HepG2 (cell line): Measurements from ENCODE around the gene FBXO30. TPM values are rescaled to one million over a fixed set of nuclear protein-coding genes. Genes with fewer than 3 reads are reported as not detected.

Experiments used
- CBX5 ChIP-seq: sonication (generic); formaldehyde crosslinking; IDR thresholded peaks from 2 replicates; pipeline ENCODE4 v1.4.0; 2020; ENCODE audit warnings: missing genetic modification reagents, borderline replicate concordance
- JUND ChIP-seq: sonication (generic); formaldehyde crosslinking; IDR thresholded peaks from 2 replicates; pipeline ENCODE4 v1.8.0; 2022; ENCODE audit warnings: mild to moderate bottlenecking, missing genetic modification reagents
- KDM1A ChIP-seq: IDR thresholded peaks from 2 replicates; pipeline ENCODE4 v1.6.1; 2016; ENCODE audit warnings: missing compliant biosample characterization
- MATR3 ChIP-seq: sonication (generic); formaldehyde crosslinking; IDR thresholded peaks from 2 replicates; pipeline ENCODE4 v1.4.0; 2020; ENCODE audit warnings: missing genetic modification reagents
- NCOA2 ChIP-seq: sonication (generic); formaldehyde crosslinking; IDR thresholded peaks from 2 replicates; pipeline ENCODE4 v1.8.0; 2022; ENCODE audit warnings: inconsistent platforms
- POLR2AphosphoS5 ChIP-seq: IDR thresholded peaks from 2 replicates; pipeline ENCODE4 v1.6.1; 2012; ENCODE audit warnings: low read depth, low read length
- RAD51 ChIP-seq: fragments of 450-650 bp; IDR thresholded peaks from 2 replicates; pipeline ENCODE4 v1.6.1; 2016; ENCODE audit warnings: borderline replicate concordance
- TP53 ChIP-seq: sonication (generic); formaldehyde crosslinking; conservative IDR thresholded peaks from 2 replicates; pipeline ENCODE4 v1.4.0; 2020; ENCODE audit warnings: missing genetic modification reagents
- ZFYVE20 ChIP-seq: sonication (generic); formaldehyde crosslinking; IDR thresholded peaks from 2 replicates; pipeline ENCODE4 v1.8.0; 2023; ENCODE audit warnings: low read depth, mild to moderate bottlenecking, moderate library complexity, missing genetic modification reagents, borderline replicate concordance
- ZKSCAN1 ChIP-seq: fragments of 150-350 bp; IDR thresholded peaks from 2 replicates; pipeline ENCODE4 v1.6.1; 2014; ENCODE audit warnings: low read length
- polyA plus RNA-seq, 8 experiments: library from polyadenylated mRNA; depleted of rRNA in 3 of 8; stranded (reverse) in 7 of 8; unstranded in 1 of 8; fragments of >200 nt; fragmentation: Illumina TruSeq in 4 of 8; extraction: Trizol in 4 of 8; gene quantifications; 2 replicates each; pipeline versions ENCODE4 v1.2.1 to v1.2.3, GENCODE V29; 2011 to 2016; ENCODE audit warnings: low read depth in 4 of 8, missing spikeins in 1 of 8, mixed read lengths in 1 of 8; ENCODE audit not compliant: insufficient read depth in 1 of 8
- total RNA-seq, 5 experiments: library from RNA; depleted of rRNA; stranded (reverse); fragments of >200 nt; fragmentation: Illumina TruSeq; extraction: Trizol; gene quantifications; 2 replicates each; pipeline ENCODE4 v1.2.3, GENCODE V29; 2016; ENCODE audit warnings: low read depth in 1 of 5
- TF ChIP-seq, protein P1 (sequence below), 2 experiments: IDR thresholded peaks; 2 replicates each; pipeline ENCODE4 v1.6.1; 2011 to 2012; ENCODE audit warnings: low read length in 2 of 2, borderline replicate concordance in 1 of 2, low read depth in 1 of 2, mild to moderate bottlenecking in 1 of 2, moderate library complexity in 1 of 2
- TF ChIP-seq, protein P2 (sequence below): sonication (generic); formaldehyde crosslinking; IDR thresholded peaks from 2 replicates; pipeline ENCODE4 v1.9.0; 2021; ENCODE audit warnings: missing genetic modification reagents, mild to moderate bottlenecking, borderline replicate concordance
- TF ChIP-seq, protein P3 (sequence below): sonication (generic); formaldehyde crosslinking; IDR thresholded peaks from 2 replicates; pipeline ENCODE4 v1.4.0; 2020; ENCODE audit warnings: mild to moderate bottlenecking, missing genetic modification reagents
- TF ChIP-seq, protein P4 (sequence below): sonication (generic); formaldehyde crosslinking; IDR thresholded peaks from 2 replicates; pipeline ENCODE4 v1.4.0; 2020; ENCODE audit warnings: missing genetic modification reagents; ENCODE audit errors: not compliant biosample characterization

FBXO30 gene
- total and polyA plus RNA-seq, 2 of the 13 experiments (the other 11 are each of a cell fraction or from before 2014, with no cell fraction given) = 3.2 to 7.1 TPM

DNA sequence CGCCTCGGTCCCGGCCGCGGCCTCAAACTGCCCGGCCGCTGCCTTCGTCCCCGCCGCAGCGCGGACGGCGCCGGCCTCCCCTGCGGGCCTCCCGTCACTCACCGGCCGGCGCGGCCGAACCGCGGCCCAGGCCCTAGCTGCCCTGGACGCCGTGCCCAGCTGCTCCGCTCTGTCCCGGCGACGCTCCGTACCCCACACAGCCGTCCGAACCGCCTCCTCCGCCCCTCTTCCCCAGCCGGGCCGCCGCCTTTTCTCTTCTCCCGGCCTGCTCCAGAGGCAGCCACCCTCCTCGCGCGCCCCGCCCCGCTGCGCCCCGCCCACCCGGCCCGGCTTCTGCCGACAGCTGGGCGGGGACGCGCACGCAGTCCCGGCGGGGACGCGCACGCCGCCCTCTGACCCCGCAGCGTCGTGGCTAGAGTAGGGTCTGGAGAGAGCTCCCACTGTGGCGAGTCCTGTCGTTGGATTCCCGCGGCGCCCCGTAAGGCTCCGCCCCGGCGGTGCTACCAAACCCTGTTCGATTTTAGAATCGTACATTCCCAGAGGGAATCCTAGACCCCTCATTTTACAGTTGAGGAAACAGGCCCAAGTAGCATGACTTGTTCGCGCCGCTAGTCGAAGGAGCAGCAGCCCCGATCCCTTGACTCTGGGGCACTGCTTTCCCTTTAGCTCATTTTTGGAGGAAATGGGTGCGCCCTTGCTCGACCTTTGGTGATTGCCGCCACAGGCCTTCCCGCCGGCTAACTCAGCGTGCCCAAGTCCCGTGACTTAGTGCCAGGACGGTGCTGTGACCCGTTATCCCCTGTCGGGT is at the start of gene FBXO30 (continued):
- TF ChIP-seq, protein P1, sequence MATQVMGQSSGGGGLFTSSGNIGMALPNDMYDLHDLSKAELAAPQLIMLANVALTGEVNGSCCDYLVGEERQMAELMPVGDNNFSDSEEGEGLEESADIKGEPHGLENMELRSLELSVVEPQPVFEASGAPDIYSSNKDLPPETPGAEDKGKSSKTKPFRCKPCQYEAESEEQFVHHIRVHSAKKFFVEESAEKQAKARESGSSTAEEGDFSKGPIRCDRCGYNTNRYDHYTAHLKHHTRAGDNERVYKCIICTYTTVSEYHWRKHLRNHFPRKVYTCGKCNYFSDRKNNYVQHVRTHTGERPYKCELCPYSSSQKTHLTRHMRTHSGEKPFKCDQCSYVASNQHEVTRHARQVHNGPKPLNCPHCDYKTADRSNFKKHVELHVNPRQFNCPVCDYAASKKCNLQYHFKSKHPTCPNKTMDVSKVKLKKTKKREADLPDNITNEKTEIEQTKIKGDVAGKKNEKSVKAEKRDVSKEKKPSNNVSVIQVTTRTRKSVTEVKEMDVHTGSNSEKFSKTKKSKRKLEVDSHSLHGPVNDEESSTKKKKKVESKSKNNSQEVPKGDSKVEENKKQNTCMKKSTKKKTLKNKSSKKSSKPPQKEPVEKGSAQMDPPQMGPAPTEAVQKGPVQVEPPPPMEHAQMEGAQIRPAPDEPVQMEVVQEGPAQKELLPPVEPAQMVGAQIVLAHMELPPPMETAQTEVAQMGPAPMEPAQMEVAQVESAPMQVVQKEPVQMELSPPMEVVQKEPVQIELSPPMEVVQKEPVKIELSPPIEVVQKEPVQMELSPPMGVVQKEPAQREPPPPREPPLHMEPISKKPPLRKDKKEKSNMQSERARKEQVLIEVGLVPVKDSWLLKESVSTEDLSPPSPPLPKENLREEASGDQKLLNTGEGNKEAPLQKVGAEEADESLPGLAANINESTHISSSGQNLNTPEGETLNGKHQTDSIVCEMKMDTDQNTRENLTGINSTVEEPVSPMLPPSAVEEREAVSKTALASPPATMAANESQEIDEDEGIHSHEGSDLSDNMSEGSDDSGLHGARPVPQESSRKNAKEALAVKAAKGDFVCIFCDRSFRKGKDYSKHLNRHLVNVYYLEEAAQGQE (IDR thresholded peaks at IDR 0.05; ENCODE audit: borderline replicate concordance in 1 of 2, low read depth in 1 of 2, low read length in 2 of 2) = no peak; a peak in 1 of 4 replicates
- TF ChIP-seq ZKSCAN1 = no peak
- TF ChIP-seq, protein P2, sequence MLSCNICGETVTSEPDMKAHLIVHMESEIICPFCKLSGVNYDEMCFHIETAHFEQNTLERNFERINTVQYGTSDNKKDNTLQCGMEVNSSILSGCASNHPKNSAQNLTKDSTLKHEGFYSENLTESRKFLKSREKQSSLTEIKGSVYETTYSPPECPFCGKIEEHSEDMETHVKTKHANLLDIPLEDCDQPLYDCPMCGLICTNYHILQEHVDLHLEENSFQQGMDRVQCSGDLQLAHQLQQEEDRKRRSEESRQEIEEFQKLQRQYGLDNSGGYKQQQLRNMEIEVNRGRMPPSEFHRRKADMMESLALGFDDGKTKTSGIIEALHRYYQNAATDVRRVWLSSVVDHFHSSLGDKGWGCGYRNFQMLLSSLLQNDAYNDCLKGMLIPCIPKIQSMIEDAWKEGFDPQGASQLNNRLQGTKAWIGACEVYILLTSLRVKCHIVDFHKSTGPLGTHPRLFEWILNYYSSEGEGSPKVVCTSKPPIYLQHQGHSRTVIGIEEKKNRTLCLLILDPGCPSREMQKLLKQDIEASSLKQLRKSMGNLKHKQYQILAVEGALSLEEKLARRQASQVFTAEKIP = no peak
- TF ChIP-seq, protein P3, sequence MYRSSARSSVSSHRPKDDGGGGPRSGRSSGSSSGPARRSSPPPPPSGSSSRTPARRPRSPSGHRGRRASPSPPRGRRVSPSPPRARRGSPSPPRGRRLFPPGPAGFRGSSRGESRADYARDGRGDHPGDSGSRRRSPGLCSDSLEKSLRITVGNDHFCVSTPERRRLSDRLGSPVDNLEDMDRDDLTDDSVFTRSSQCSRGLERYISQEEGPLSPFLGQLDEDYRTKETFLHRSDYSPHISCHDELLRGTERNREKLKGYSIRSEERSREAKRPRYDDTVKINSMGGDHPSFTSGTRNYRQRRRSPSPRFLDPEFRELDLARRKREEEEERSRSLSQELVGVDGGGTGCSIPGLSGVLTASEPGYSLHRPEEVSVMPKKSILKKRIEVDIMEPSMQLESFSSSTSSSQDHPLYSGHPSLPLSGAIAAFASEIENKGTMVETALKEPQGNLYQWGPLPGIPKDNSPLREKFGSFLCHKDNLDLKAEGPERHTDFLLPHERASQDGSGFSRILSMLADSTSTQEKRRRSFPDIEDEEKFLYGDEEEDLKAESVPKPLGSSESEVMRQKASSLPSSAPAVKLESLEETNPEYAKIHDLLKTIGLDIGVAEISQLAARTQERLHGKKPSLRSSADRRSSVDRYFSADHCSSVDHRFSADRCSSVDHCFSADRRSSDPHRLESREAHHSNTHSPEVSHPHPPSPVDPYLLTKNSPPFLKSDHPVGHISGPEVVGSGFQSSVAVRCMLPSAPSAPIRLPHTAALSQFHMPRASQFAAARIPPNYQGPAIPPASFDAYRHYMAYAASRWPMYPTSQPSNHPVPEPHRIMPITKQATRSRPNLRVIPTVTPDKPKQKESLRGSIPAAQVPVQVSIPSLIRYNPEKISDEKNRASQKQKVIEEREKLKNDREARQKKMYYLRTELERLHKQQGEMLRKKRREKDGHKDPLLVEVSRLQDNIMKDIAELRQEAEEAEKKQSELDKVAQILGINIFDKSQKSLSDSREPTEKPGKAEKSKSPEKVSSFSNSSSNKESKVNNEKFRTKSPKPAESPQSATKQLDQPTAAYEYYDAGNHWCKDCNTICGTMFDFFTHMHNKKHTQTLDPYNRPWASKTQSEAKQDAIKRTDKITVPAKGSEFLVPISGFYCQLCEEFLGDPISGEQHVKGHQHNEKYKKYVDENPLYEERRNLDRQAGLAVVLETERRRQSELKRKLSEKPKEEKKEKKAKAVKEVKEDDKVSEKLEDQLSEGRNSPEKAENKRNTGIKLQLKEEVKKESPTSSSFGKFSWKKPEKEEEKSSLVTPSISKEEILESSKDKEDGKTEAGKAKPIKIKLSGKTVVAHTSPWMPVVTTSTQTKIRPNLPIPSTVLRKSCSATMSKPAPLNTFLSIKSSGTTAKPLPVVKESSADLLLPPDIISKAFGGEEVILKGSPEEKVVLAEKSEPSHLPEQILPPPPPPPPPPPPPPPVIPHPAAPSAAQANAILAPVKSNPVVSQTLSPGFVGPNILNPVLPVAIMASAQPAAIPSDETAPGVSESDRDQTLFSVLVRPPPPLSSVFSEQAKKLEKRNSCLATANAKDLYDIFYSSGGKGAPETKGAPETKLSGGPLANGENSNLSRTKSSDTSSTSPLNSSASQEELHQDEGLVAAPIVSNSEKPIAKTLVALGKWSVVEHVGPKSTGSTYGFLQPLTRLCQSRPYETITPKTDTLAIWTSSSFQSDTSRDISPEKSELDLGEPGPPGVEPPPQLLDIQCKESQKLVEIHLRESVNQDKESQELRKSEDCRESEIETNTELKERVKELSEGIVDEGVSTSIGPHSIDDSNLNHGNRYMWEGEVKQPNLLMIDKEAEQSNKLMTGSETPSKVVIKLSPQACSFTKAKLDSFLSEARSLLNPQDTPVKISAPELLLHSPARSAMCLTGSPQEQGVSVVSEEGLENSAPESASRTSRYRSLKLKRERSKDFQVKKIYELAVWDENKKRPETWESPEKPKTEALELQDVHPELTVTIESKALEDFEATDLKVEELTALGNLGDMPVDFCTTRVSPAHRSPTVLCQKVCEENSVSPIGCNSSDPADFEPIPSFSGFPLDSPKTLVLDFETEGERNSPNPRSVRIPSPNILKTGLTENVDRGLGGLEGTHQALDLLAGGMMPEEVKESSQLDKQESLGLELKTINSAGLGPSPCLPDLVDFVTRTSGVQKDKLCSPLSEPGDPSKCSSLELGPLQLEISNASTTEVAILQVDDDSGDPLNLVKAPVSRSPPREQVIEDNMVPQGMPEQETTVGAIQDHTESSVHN (CRISPR knock-in tag) = no peak; the same call in 1 of the 2 replicates
- no peak; the same call in 1 of the 2 replicates for TF ChIP-seq JUND (CRISPR knock-in tag)
- TF ChIP-seq TP53 (CRISPR knock-in tag) = peak; percentile 38; the same call in 1 of the 2 replicates
- TF ChIP-seq KDM1A = no peak
- TF ChIP-seq NCOA2 (CRISPR knock-in tag) = peak; percentile 64
- no peak for TF ChIP-seq RAD51
- TF ChIP-seq POLR2AphosphoS5 = peak; percentile 94
- TF ChIP-seq ZFYVE20 (CRISPR knock-in tag) = no peak
- no peak for TF ChIP-seq MATR3
- TF ChIP-seq CBX5 (CRISPR knock-in tag) = peak; percentile 20; the same call in 1 of the 2 replicates
- TF ChIP-seq, protein P4, sequence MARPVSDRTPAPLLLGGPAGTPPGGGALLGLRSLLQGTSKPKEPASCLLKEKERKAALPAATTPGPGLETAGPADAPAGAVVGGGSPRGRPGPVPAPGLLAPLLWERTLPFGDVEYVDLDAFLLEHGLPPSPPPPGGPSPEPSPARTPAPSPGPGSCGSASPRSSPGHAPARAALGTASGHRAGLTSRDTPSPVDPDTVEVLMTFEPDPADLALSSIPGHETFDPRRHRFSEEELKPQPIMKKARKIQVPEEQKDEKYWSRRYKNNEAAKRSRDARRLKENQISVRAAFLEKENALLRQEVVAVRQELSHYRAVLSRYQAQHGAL (CRISPR knock-in tag) = peak; percentile 77
